Gastrocnemius medialis (tissue), 4 donors: ENCODE measurements around the gene SWT1.
"Not testable (repeated sequence)": the region's sequence is repeated elsewhere in the genome, so short reads cannot be mapped to it uniquely, and the experiment has no call there.

Source experiments
- CTCF ChIP-seq, 5 experiments: fragments of 450-650 bp in 3 of 5; fragments of 200-600 bp in 2 of 5; sonication (generic) in 2 of 5; IDR thresholded peaks in 4 of 5; conservative IDR thresholded peaks in 1 of 5; 1 replicate in 4 of 5; 2 replicates in 1 of 5; pipeline ENCODE4 v1.5.1; 2016 to 2019; ENCODE audit warnings: antibody characterized with exemption in 5 of 5, mild to moderate bottlenecking in 3 of 5, moderate library complexity in 3 of 5
- POLR2A ChIP-seq, 2 donors: fragments of 450-650 bp; IDR thresholded peaks; one replicate each; pipeline ENCODE4 v1.6.1; 2017; ENCODE audit warnings: antibody characterized with exemption in 2 of 2, mild to moderate bottlenecking in 2 of 2, moderate library complexity in 2 of 2

GRCh38 chr1:185255595-185255994 lies 98.6 kb downstream of the SWT1 start:
- TF ChIP-seq CTCF (IDR thresholded peaks at IDR 0.05 in 4 of 5, conservative IDR thresholded peaks at IDR 0.05 in 1 of 5); POLR2A (IDR thresholded peaks at IDR 0.05): not testable (repeated sequence)
